Fibroblast of skin of left quadriceps (primary cell): ENCODE measurements around the gene CEACAM18.
"Not testable (repeated sequence)": the region's sequence is repeated elsewhere in the genome, so short reads cannot be mapped to it uniquely, and the experiment has no call there.

ENCODE experiments used
- DNase-seq, 2 experiments: peaks; one replicate each; pipeline ENCODE4 v3.0.0-alpha.2; 2013; ENCODE audit warnings: low read depth in 2 of 2

Gene CEACAM18

DNA sequence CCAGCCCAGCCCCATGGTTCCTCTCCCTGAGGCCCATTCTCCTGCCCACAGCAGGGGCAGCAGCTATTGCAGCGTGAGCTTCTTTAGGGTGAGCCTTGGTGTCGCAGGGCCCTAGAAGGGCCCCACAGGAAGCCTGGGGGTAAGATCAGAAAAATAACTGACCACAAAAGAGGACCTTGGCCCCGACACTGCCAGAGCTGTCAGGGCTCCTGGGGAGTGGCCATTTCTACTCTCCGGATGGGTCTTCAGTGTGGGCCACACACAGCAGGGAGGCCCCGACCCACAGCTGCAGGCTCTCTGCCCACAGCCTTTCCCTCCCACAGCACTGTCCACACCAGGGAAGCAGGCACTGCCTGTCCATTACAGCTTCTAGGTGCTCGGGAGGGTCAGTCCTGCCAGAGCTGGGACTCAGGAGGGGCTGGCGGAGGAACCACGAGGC lies 16.6 kb upstream of the CEACAM18 start:
- DNase-seq: no peak

GRCh38 chr19:51462276-51462675 lies 16.1 kb upstream of the CEACAM18 start:
- no peak for DNase-seq

DNA sequence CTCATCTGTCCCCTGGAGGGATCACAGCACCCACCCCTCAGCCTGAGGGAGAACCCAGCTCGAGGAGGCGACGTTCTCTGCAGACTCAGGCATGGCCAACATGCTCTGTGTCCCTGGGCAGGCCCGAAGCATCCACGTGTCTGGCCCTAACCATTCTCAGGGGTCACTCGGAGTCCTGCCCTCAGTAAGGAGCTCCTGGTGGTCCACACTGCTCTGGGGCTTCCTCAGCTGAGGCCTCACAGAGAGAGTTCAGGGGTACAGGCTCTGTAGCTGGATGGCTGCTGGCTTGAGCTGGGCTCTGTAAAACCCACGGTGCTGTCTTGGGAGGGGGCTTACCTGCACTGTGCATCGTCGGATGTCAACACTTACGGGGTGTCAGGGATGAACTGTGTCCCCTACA lies 15.7 kb upstream of the CEACAM18 start:
- no peak for DNase-seq

DNA sequence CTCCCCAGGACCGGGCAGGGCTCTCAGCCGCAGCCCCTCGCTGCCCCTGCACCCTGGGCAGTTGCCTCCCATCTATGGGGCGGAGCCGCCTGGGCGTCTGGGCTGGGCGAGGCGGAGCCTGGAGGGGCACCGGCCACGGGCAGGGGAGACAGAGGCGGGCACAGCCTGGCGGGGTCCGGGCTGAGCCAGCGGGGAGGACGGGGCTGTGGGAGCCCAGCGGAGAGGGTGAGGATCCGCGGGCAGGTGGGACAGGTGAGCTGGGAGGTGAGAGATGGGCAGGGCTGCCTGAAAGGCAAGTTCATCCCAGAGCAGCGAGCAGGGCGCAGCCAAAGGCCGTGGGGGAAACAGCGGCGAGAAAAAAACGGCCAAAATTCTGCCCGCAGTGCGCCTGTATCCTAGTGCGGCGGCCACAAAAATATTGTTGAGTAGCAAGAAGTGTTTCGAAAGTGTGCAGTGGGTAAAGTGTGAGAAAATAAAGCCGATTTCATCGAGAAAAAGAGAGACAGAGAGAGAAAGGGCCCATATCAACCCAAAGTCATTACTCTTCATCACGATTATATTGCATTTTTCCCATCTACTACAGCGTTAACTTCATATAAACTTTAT lies 14.3 kb upstream of the CEACAM18 start:
- DNase-seq: not testable (repeated sequence)

- no peak for DNase-seq
These were observed 11.6 kb upstream of the CEACAM18 start for GRCh38 chr19:51466723-51467122.

GRCh38 chr19:51467864-51468544 lies 10.3 kb upstream of the CEACAM18 start:
- no peak for DNase-seq

- DNase-seq: no peak
These were observed 9.8 kb upstream of the CEACAM18 start for GRCh38 chr19:51468545-51468920.

- no peak for DNase-seq
These were observed 9.2 kb upstream of the CEACAM18 start for GRCh38 chr19:51469162-51469561.

DNA sequence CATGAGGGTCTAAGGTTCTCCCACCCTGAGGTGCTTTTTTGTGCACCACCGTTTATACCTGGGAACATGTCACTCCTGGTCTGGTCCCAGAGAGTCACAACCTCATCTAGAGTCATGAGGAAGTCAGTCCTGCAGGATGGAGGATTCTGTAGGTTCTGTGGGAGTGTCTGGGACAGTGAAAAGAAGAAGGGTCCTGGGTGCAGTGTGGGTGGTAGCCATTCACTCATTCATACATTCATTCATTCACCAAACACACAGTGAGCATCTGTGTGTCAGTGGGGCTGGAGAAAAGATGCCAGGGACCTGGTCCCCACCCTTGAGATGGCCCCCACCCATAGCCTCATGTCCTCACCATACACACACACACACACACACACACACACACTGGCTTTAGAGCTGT lies 8.7 kb upstream of the CEACAM18 start:
- DNase-seq: no peak

DNA sequence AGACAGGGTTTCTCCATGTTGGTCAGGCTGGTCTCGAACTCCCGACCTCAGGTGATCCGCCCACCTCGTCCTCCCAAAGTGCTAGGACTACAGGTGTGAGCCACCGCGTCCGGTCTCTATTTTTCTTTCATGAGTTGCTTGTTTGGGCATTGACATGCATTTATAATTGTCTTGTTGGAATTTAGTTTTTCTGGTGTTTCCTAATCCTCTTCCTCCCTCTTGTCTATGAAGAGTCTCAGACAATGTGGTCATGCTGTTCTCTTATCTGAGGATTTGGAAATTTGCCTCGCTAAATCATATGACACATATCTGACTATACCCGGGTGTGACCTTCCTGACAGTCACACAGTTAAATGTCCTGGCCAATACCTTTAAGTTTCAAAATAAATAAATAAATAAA lies 7.4 kb upstream of the CEACAM18 start:
- no peak for DNase-seq

- no peak for DNase-seq
These were observed 6.8 kb upstream of the CEACAM18 start for GRCh38 chr19:51471527-51471926.

DNA sequence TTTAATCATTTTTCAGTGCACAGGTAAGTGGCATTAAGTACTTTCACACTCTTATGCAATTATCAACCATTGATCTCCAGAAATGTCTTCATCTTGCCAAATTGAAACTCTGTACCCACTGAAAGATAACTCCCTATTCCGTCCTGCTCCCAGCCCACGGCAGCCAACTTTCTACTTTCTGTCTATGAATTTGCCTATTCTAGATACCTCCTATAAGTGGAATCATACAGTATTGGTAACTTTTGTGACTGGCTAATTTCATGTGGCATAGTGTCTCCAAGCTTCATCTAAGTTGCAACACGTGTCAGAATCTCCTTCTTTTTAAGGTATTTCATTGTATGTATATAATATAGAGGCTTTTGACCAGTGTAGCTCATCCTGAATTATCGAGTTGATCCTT lies 5.7 kb upstream of the CEACAM18 start:
- DNase-seq: no peak

- DNase-seq: peak; percentile 8 to 20
These were observed 5.2 kb upstream of the CEACAM18 start for GRCh38 chr19:51473009-51473707.

DNA sequence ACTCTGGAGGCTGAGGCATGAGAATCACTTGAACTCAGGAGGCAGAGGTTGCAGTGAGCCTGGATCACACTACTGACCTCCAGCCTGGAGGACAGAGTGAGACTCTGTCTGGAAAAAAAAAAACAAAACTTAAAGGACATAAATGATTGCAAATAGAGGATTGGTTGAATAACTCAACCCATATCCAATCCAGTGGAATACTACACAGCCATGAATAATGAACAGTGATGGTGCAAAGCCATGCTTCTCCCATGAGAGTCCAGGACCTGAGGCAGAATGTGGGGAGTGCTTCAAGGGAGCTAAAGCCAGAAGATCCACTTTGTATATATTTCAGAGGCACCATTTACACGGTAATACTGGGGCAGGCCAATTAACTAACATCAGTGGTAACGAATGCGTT lies 2.2 kb upstream of the CEACAM18 start:
- DNase-seq: no peak

GRCh38 chr19:51477344-51477743 lies 995 bp upstream of the CEACAM18 start:
- DNase-seq: no peak

GRCh38 chr19:51479531-51480331 lies 1.4 kb downstream of the CEACAM18 start:
- no peak for DNase-seq

- DNase-seq: no peak
These were observed 2.3 kb downstream of the CEACAM18 start for GRCh38 chr19:51480590-51480989.

- no peak for DNase-seq
These were observed 7.8 kb downstream of the CEACAM18 start for GRCh38 chr19:51485960-51486660.

DNA sequence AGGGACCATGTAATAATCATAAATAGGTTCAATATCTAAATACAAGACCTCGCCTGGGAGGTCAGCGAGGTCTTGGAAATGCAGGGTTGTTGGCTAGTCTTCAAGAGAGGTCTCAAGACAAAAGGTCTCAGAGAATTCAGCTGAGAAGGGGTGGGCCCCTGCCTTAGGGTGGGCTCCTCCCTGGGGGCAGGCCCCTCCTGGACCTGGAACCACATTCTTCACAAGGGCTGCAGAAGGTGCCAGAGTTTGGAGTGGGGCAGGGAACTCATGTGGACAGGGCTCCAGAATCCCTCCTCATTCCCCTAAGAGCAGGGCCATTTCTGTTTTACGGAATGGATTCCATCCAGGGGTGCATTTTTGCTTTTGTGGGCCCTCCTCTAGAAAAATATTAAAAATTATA lies 10.2 kb downstream of the CEACAM18 start:
- no peak for DNase-seq

DNA sequence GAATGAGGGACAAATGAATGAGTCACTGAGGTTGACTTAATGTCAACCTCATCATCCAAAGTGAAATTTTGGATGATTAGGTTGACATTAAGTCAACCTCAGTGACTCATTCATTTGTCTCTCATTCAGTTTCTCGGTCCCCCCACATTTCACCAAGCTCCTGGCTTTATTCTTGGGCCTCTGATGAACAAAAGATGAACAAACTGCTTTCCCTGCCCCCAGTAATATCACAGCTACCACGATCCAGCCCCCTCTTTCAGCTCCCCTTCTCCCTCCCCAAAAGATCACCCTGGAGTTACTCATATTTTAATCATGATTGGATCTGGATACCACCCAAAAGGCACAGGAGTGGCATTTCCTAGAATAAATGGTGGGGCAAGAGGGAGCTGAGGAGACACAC lies 10.8 kb downstream of the CEACAM18 start:
- no peak for DNase-seq

DNA sequence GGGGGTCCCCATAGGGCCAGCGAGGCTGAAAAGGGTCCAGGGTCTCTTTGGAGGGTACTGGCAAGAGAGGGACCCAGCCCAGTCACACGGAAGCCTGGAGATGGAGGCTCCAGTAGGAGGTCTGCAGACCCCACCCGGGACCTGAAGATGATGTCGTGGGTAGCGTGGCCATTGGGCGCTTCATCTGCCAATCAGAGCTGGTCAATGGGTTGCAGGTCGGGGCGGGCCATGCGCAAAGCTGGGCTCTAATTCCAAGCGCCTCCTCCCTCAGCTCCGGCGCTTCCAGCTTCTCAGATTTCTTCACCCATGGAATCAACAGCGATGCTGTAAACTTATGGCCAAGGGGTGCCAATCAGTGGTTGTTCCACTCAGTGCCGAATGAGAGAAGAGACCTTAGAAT lies 12.3 kb downstream of the CEACAM18 start:
- DNase-seq: no peak

- DNase-seq: no peak
These were observed 13.2 kb downstream of the CEACAM18 start for GRCh38 chr19:51491586-51491985.
